Measurements from ENCODE around the gene SEMA6B.

Gene SEMA6B

GRCh38 chr19:4507150-4507452, 52.4 kb downstream of the SEMA6B start:
- no peak for DNase-seq
- ATAC-seq, result no peak

- ATAC-seq, result peak; percentile 55
- DNase-seq, result peak; percentile 30
Measured at GRCh38 chr19:4506449-4507149, 52.9 kb downstream of the SEMA6B start.

- ATAC-seq (peak; percentile 15), DNase-seq (no peak)
Measured at GRCh38 chr19:4505570-4506448, 53.7 kb downstream of the SEMA6B start.

GRCh38 chr19:4504891-4505569, 54.5 kb downstream of the SEMA6B start:
- DNase-seq (peak; percentile 16), ATAC-seq (no peak)

GRCh38 chr19:4504297-4504701, 55.2 kb downstream of the SEMA6B start:
- ATAC-seq (no peak), DNase-seq (no peak)

- no peak for DNase-seq
- ATAC-seq, result no peak
Measured at GRCh38 chr19:4503825-4504170, 55.7 kb downstream of the SEMA6B start.

- DNase-seq (no peak), ATAC-seq (no peak)
Measured at GRCh38 chr19:4503132-4503824, 56.2 kb downstream of the SEMA6B start.

GRCh38 chr19:4502282-4503131, 57.0 kb downstream of the SEMA6B start:
- DNase-seq (no peak), ATAC-seq (no peak)

- ATAC-seq (no peak), DNase-seq (no peak)
Measured at GRCh38 chr19:4501691-4502090, 57.8 kb downstream of the SEMA6B start.

- ATAC-seq (no peak), DNase-seq (no peak)
Measured at GRCh38 chr19:4500841-4501591, 58.5 kb downstream of the SEMA6B start.

- no peak for ATAC-seq
- no peak for DNase-seq
Measured at GRCh38 chr19:4499855-4500254, 59.6 kb downstream of the SEMA6B start.

GRCh38 chr19:4499318-4499717, 60.2 kb downstream of the SEMA6B start:
- DNase-seq, result no peak
- ATAC-seq, result no peak

GRCh38 chr19:4498694-4499093, 60.8 kb downstream of the SEMA6B start:
- ATAC-seq (no peak), DNase-seq (no peak)

- DNase-seq, result no peak
Measured at GRCh38 chr19:4497770-4498389, 61.6 kb downstream of the SEMA6B start.

GRCh38 chr19:4496304-4496703, 63.2 kb downstream of the SEMA6B start:
- ATAC-seq (no peak), DNase-seq (no peak)

More at GRCh38 chr19:4497770-4498389, 61.6 kb downstream of the SEMA6B start:
- no peak for ATAC-seq

GRCh38 chr19:4495471-4495870, 64.0 kb downstream of the SEMA6B start:
- ATAC-seq, result no peak
- no peak for DNase-seq

- no peak for DNase-seq
- ATAC-seq, result no peak
Measured at GRCh38 chr19:4494691-4495064, 64.8 kb downstream of the SEMA6B start.

GRCh38 chr19:4493929-4494690, 65.4 kb downstream of the SEMA6B start:
- ATAC-seq, result no peak

GRCh38 chr19:4493104-4493928, 66.2 kb downstream of the SEMA6B start:
- DNase-seq, result no peak
- no peak for ATAC-seq

More at GRCh38 chr19:4493929-4494690, 65.4 kb downstream of the SEMA6B start:
- DNase-seq, result no peak

All from stimulated activated naive CD8-positive, alpha-beta T cell treated with anti-CD3 and anti-CD28 coated beads, Interleukin-15, Interleukin-2, amounts not matched to agents 100 U/mL and 50 U/mL, for 24 hours (primary cell).